Measurements from ENCODE around the gene MRPL52.

DNA sequence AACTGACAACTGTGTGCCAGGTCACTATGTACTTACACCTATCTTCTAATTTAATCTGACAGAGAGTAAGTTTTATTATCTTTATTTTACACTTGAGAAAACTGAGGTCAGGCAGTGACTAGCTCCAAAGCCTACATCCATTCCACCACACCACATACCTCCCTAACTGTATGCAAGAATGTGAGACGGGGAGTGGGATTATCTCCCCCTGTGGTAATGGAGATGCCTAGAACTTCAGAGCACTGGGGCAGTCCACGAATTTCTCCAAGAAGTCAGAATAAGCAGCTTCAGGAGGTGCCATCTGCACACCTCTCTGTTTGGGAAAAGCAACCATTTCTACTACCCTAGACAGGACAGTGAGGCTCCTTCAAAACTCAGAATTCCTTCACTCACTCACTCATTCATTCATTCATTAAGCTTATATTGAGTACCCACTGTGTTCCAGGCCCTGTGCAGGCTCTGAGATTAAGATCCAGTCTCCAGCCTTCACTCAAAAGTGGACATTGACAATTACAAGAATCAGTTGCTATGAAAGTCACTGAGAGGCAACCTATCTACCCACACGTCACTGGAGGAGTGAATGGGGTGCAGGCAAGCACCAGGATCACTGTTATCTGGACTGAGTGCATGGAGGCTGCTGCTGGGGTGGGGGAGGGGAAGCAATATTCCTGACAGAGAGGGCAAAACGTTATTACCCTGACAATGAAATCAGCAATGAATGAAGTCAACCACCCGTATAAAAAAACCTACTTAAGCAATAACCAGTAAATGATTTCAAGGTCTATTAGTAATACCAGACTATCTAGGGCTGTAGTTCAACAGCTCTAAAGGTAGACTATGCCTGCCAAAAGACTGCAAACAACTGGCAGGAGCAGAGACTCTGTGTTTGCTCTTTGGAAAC, 32.4 kb upstream of the MRPL52 start:
- TF ChIP-seq, protein P1, sequence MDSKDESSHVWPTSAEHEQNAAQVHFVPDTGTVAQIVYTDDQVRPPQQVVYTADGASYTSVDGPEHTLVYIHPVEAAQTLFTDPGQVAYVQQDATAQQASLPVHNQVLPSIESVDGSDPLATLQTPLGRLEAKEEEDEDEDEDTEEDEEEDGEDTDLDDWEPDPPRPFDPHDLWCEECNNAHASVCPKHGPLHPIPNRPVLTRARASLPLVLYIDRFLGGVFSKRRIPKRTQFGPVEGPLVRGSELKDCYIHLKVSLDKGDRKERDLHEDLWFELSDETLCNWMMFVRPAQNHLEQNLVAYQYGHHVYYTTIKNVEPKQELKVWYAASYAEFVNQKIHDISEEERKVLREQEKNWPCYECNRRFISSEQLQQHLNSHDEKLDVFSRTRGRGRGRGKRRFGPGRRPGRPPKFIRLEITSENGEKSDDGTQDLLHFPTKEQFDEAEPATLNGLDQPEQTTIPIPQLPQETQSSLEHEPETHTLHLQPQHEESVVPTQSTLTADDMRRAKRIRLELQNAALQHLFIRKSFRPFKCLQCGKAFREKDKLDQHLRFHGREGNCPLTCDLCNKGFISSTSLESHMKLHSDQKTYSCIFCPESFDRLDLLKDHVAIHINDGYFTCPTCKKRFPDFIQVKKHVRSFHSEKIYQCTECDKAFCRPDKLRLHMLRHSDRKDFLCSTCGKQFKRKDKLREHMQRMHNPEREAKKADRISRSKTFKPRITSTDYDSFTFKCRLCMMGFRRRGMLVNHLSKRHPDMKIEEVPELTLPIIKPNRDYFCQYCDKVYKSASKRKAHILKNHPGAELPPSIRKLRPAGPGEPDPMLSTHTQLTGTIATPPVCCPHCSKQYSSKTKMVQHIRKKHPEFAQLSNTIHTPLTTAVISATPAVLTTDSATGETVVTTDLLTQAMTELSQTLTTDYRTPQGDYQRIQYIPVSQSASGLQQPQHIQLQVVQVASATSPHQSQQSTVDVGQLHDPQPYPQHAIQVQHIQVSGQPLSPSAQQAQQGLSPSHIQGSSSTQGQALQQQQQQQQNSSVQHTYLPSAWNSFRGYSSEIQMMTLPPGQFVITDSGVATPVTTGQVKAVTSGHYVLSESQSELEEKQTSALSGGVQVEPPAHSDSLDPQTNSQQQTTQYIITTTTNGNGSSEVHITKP (CRISPR knock-in tag; IDR thresholded peaks at IDR 0.05; ENCODE audit: low read depth): no peak
- TF ChIP-seq, protein P2, sequence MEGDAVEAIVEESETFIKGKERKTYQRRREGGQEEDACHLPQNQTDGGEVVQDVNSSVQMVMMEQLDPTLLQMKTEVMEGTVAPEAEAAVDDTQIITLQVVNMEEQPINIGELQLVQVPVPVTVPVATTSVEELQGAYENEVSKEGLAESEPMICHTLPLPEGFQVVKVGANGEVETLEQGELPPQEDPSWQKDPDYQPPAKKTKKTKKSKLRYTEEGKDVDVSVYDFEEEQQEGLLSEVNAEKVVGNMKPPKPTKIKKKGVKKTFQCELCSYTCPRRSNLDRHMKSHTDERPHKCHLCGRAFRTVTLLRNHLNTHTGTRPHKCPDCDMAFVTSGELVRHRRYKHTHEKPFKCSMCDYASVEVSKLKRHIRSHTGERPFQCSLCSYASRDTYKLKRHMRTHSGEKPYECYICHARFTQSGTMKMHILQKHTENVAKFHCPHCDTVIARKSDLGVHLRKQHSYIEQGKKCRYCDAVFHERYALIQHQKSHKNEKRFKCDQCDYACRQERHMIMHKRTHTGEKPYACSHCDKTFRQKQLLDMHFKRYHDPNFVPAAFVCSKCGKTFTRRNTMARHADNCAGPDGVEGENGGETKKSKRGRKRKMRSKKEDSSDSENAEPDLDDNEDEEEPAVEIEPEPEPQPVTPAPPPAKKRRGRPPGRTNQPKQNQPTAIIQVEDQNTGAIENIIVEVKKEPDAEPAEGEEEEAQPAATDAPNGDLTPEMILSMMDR (CRISPR knock-in tag; IDR thresholded peaks at IDR 0.05): no peak
- TF ChIP-seq EP300 (IDR thresholded peaks at IDR 0.05; ENCODE audit: low read depth in 2 of 2, low read length in 2 of 2) (no peak), EP300 (CRISPR knock-in tag; IDR thresholded peaks at IDR 0.05; ENCODE audit: borderline replicate concordance) (no peak), MBNL3 (CRISPR knock-in tag; conservative IDR thresholded peaks at IDR 0.05) (no peak), SMARCC2 (IDR thresholded peaks at IDR 0.05) (no peak), ATF3 (CRISPR knock-in tag; IDR thresholded peaks at IDR 0.05) (no peak), SALL2 (CRISPR knock-in tag; IDR thresholded peaks at IDR 0.05) (no peak), ASH2L (IDR thresholded peaks at IDR 0.05; ENCODE audit: insufficient read length, low read depth, low read length) (no peak), ZNF644 (CRISPR knock-in tag; IDR thresholded peaks at IDR 0.05; ENCODE audit: low read depth) (no peak), ZFP36 (IDR thresholded peaks at IDR 0.05; ENCODE audit: borderline replicate concordance, low read depth, low read length, partially characterized antibody) (no peak)

All from HepG2 (cell line).